HEK293 (cell line): ENCODE data around the gene SPATA12.

Source experiments
- CTCF ChIA-PET: fragments of 350-600 bp; formaldehyde crosslinking; extraction: SDS; loops from one replicate; lab custom pipeline; 2021; ENCODE audit warnings: antibody characterized with exemption; lab: Yijun Ruan, JAX
- POLR2A ChIA-PET: fragments of 300-600 bp; formaldehyde crosslinking; extraction: SDS; loops from one replicate; lab custom pipeline; 2020; ENCODE audit warnings: antibody characterized with exemption, inconsistent platforms; lab: Yijun Ruan, JAX
- H3K27ac ChIP-seq: fragments of 200-500 bp; sonication (Bioruptor generic); 2 replicates; pipeline ENCODE4 v1.5.1; 2014; ENCODE audit warnings: low read depth, low read length, control low read depth, inconsistent platforms; ENCODE audit errors: extremely low read depth
- H3K36me3 ChIP-seq, 2 experiments: fragments of 200-500 bp in 1 of 2; sonication (Bioruptor generic) in 1 of 2; 1 replicate in 1 of 2; 2 replicates in 1 of 2; pipeline ENCODE4 v1.5.1; 2014 to 2017; ENCODE audit warnings: inconsistent platforms in 2 of 2, low read length in 2 of 2; ENCODE audit not compliant: control insufficient read depth in 2 of 2, insufficient read depth in 1 of 2
- H3K4me1 ChIP-seq: fragments of 200-500 bp; sonication (Bioruptor generic); 2 replicates; pipeline ENCODE4 v1.5.1; 2014; ENCODE audit warnings: mild to moderate bottlenecking, low read length, inconsistent platforms; ENCODE audit not compliant: control insufficient read depth, insufficient read depth
- H3K4me3 ChIP-seq: 2 replicates; pipeline ENCODE4 v1.5.1; 2011; ENCODE audit warnings: low read depth, mild to moderate bottlenecking, control low read depth, low read length, moderate library complexity
- H3K9me3 ChIP-seq: fragments of 200-500 bp; sonication (Bioruptor generic); 2 replicates; pipeline ENCODE4 v1.5.1; 2014; ENCODE audit warnings: low read depth, low read length, inconsistent platforms; ENCODE audit not compliant: control insufficient read depth, insufficient read depth
- EGR2 ChIP-seq: fragments of 450-650 bp; formaldehyde crosslinking; IDR thresholded peaks from 2 replicates; pipeline ENCODE4 v1.5.1; 2016; ENCODE audit warnings: low read depth, missing biosample characterization, missing genetic modification characterization
- OVOL3 ChIP-seq: fragments of 450-650 bp; formaldehyde crosslinking; IDR thresholded peaks from 2 replicates; pipeline ENCODE4 v1.5.1; 2016; ENCODE audit warnings: missing biosample characterization, missing genetic modification characterization
- SP2 ChIP-seq: fragments of 450-650 bp; formaldehyde crosslinking; IDR thresholded peaks from 2 replicates; pipeline ENCODE4 v1.5.1; 2016; ENCODE audit warnings: missing biosample characterization, missing genetic modification characterization
- TRIM28 ChIP-seq: IDR thresholded peaks from 2 replicates; pipeline ENCODE4 v1.6.1; 2011; ENCODE audit warnings: low read length, control low read depth, borderline replicate concordance
- ZBTB1 ChIP-seq: fragments of 450-650 bp; formaldehyde crosslinking; IDR thresholded peaks from 2 replicates; pipeline ENCODE4 v1.5.1; 2016; ENCODE audit warnings: missing biosample characterization, missing genetic modification characterization
- ZNF157 ChIP-seq: fragments of 450-650 bp; formaldehyde crosslinking; IDR thresholded peaks from 2 replicates; pipeline ENCODE4 v1.5.1; 2016; ENCODE audit warnings: missing biosample characterization, missing genetic modification characterization
- ZNF184 ChIP-seq: fragments of 450-650 bp; IDR thresholded peaks from 2 replicates; pipeline ENCODE4 v1.5.1; 2018; ENCODE audit warnings: missing biosample characterization, mild to moderate bottlenecking, missing genetic modification characterization
- ZNF221 ChIP-seq: fragments of 450-650 bp; formaldehyde crosslinking; IDR thresholded peaks from 2 replicates; pipeline ENCODE4 v1.5.1; 2017; ENCODE audit warnings: missing biosample characterization, missing genetic modification characterization, borderline replicate concordance
- ZNF350 ChIP-seq: fragments of 450-650 bp; formaldehyde crosslinking; IDR thresholded peaks from 2 replicates; pipeline ENCODE4 v1.5.0; 2017; ENCODE audit warnings: missing biosample characterization, mild to moderate bottlenecking, missing genetic modification characterization
- ZNF585B ChIP-seq: fragments of 450-650 bp; formaldehyde crosslinking; IDR thresholded peaks from 2 replicates; pipeline ENCODE4 v1.5.1; 2016; ENCODE audit warnings: missing biosample characterization, missing genetic modification characterization
- ZNF600 ChIP-seq: fragments of 450-650 bp; formaldehyde crosslinking; IDR thresholded peaks from 2 replicates; pipeline ENCODE4 v1.5.1; 2016; ENCODE audit warnings: missing biosample characterization, missing genetic modification characterization
- ZNF621 ChIP-seq: fragments of 450-650 bp; formaldehyde crosslinking; IDR thresholded peaks from 2 replicates; pipeline ENCODE4 v1.5.1; 2017; ENCODE audit warnings: missing biosample characterization, missing genetic modification characterization
- ZNF658 ChIP-seq: fragments of 450-650 bp; formaldehyde crosslinking; IDR thresholded peaks from 2 replicates; pipeline ENCODE4; 2016; ENCODE audit warnings: missing biosample characterization, missing genetic modification characterization
- ZNF837 ChIP-seq: fragments of 450-650 bp; formaldehyde crosslinking; IDR thresholded peaks from 2 replicates; pipeline ENCODE4 v1.5.1; 2016; ENCODE audit warnings: missing biosample characterization, missing genetic modification characterization
- ZNF843 ChIP-seq: fragments of 450-650 bp; formaldehyde crosslinking; IDR thresholded peaks from 2 replicates; pipeline ENCODE4 v1.5.1; 2016; ENCODE audit warnings: missing biosample characterization, missing genetic modification characterization
- ZSCAN30 ChIP-seq: fragments of 450-650 bp; IDR thresholded peaks from 2 replicates; pipeline ENCODE4 v1.5.1; 2018; ENCODE audit warnings: missing biosample characterization, mild to moderate bottlenecking, missing genetic modification characterization, moderate library complexity
- TF ChIP-seq, protein P1 (sequence below): fragments of 450-650 bp; formaldehyde crosslinking; IDR thresholded peaks from 2 replicates; pipeline ENCODE4 v1.5.1; 2016; ENCODE audit warnings: missing biosample characterization, missing genetic modification characterization
- TF ChIP-seq, protein P2 (sequence below): fragments of 450-650 bp; formaldehyde crosslinking; IDR thresholded peaks from 2 replicates; pipeline ENCODE4 v1.5.1; 2016; ENCODE audit warnings: missing biosample characterization, missing genetic modification characterization
- TF ChIP-seq, protein P3 (sequence below): fragments of 450-650 bp; formaldehyde crosslinking; IDR thresholded peaks from 2 replicates; pipeline ENCODE4 v1.5.1; 2016; ENCODE audit warnings: missing biosample characterization, missing genetic modification characterization
- TF ChIP-seq, protein P4 (sequence below): fragments of 450-650 bp; formaldehyde crosslinking; IDR thresholded peaks from 2 replicates; pipeline ENCODE4 v1.5.1; 2016; ENCODE audit warnings: missing biosample characterization, missing genetic modification characterization
- TF ChIP-seq, protein P5 (sequence below): fragments of 450-650 bp; formaldehyde crosslinking; IDR thresholded peaks from 2 replicates; pipeline ENCODE4 v1.5.1; 2016; ENCODE audit warnings: missing biosample characterization, missing genetic modification characterization

Gene SPATA12

DNA sequence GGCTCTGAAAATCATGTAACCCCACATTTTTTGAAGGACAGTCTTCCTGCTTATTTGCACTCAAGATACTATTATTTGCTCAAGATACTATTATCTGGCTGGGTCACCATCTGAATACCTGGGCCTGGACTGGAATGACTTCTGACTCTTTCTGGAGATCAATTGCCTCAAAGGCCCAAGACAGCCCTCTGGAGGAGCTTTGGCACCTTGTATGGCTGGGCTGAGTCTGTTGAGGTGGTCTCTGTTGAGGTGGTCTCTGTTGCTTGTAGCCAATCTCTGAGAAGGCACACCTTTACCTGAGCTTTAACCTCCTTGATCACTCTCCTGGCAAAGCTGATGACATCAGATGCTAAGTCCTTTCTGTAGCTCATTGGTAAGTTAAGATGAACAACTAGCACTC, 33.0 kb downstream of the SPATA12 start:
- no peaks in the 10 kb centered on the region for H3K4me1 ChIP-seq
- TF ChIP-seq, protein P1, sequence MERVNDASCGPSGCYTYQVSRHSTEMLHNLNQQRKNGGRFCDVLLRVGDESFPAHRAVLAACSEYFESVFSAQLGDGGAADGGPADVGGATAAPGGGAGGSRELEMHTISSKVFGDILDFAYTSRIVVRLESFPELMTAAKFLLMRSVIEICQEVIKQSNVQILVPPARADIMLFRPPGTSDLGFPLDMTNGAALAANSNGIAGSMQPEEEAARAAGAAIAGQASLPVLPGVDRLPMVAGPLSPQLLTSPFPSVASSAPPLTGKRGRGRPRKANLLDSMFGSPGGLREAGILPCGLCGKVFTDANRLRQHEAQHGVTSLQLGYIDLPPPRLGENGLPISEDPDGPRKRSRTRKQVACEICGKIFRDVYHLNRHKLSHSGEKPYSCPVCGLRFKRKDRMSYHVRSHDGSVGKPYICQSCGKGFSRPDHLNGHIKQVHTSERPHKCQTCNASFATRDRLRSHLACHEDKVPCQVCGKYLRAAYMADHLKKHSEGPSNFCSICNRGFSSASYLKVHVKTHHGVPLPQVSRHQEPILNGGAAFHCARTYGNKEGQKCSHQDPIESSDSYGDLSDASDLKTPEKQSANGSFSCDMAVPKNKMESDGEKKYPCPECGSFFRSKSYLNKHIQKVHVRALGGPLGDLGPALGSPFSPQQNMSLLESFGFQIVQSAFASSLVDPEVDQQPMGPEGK (tag by site-specific recombination): no peak
- TF ChIP-seq ZNF658 (tag by site-specific recombination) (no peak), ZNF184 (tag by site-specific recombination) (no peak), ZNF585B (tag by site-specific recombination) (no peak)
- TF ChIP-seq, protein P2, sequence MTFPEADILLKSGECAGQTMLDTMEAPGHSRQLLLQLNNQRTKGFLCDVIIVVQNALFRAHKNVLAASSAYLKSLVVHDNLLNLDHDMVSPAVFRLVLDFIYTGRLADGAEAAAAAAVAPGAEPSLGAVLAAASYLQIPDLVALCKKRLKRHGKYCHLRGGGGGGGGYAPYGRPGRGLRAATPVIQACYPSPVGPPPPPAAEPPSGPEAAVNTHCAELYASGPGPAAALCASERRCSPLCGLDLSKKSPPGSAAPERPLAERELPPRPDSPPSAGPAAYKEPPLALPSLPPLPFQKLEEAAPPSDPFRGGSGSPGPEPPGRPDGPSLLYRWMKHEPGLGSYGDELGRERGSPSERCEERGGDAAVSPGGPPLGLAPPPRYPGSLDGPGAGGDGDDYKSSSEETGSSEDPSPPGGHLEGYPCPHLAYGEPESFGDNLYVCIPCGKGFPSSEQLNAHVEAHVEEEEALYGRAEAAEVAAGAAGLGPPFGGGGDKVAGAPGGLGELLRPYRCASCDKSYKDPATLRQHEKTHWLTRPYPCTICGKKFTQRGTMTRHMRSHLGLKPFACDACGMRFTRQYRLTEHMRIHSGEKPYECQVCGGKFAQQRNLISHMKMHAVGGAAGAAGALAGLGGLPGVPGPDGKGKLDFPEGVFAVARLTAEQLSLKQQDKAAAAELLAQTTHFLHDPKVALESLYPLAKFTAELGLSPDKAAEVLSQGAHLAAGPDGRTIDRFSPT (tag by site-specific recombination): no peak
- TF ChIP-seq, protein P3, sequence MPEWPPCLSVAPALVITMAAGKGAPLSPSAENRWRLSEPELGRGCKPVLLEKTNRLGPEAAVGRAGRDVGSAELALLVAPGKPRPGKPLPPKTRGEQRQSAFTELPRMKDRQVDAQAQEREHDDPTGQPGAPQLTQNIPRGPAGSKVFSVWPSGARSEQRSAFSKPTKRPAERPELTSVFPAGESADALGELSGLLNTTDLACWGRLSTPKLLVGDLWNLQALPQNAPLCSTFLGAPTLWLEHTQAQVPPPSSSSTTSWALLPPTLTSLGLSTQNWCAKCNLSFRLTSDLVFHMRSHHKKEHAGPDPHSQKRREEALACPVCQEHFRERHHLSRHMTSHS (tag by site-specific recombination): no peak
- CTCF ChIA-PET: interaction anchor here (0.6 to 0.7 kb wide), 2 partner anchors 33 to 412 kb away, joined by 3 to 5 read pairs; partner anchors contain the start of gene SPATA12
- no peak overlapping the region for H3K27ac ChIP-seq
- H3K36me3 ChIP-seq: peaks cover 0 to 23% of the 10 kb centered on the region in 2 experiments; a peak in 1 of 3 replicates
- POLR2A ChIA-PET: no interaction called here
- no peak overlapping the region for H3K4me3 ChIP-seq
- no peaks in the 10 kb centered on the region for H3K9me3 ChIP-seq

DNA sequence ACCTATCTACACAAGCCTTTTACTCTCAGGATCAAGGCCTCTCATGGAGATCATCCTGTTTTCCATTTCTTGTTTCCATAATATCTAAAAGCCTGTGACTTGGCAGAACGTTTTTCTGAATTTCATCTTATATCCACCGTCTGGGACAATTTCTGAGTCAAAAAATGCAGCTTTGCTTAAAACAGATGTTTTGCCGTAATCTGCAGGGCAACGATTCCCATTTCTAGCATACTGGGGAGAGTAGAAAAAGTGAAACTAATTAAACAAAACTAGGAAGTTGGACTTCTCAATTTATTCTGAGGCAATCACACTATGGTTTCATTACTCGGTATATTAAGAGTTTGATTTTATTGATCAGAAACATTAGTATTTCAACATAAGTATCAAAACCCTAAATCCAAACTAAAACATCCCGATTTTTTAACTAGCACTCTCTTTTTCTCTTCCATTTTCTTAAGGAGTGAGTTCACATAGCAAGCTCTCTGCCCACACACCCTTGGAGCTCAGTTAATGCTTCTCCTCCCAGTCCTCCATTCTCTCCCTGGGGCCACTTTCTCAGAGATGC, 33.6 kb downstream of the SPATA12 start:
- Histone ChIP-seq H3K36me3 (peaks cover 0 to 27% of the 10 kb centered on the region in 2 experiments; a peak in 1 of 3 replicates), H3K4me3 (no peak overlapping the region), H3K27ac (no peak overlapping the region), H3K9me3 (no peaks in the 10 kb centered on the region), H3K4me1 (no peaks in the 10 kb centered on the region)
- ChIA-PET CTCF (interaction anchor here (0.6 to 0.7 kb wide), 2 partner anchors 34 to 413 kb away, joined by 3 to 5 read pairs; partner anchors contain the start of gene SPATA12), POLR2A (no interaction called here)
- TF ChIP-seq ZNF621 (tag by site-specific recombination) (no peak), TRIM28 (no peak), ZSCAN30 (tag by site-specific recombination) (no peak), SP2 (tag by site-specific recombination) (no peak), ZNF157 (tag by site-specific recombination) (no peak), OVOL3 (tag by site-specific recombination) (no peak), EGR2 (tag by site-specific recombination) (no peak), ZNF600 (tag by site-specific recombination) (no peak), ZNF221 (no peak), ZNF350 (tag by site-specific recombination) (no peak), ZNF837 (tag by site-specific recombination) (no peak), ZBTB1 (no peak), ZNF843 (tag by site-specific recombination) (no peak)
- TF ChIP-seq, protein P4, sequence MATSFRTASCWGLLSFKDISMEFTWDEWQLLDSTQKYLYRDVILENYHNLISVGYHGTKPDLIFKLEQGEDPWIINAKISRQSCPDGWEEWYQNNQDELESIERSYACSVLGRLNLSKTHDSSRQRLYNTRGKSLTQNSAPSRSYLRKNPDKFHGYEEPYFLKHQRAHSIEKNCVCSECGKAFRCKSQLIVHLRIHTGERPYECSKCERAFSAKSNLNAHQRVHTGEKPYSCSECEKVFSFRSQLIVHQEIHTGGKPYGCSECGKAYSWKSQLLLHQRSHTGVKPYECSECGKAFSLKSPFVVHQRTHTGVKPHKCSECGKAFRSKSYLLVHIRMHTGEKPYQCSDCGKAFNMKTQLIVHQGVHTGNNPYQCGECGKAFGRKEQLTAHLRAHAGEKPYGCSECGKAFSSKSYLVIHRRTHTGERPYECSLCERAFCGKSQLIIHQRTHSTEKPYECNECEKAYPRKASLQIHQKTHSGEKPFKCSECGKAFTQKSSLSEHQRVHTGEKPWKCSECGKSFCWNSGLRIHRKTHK (tag by site-specific recombination): no peak
- TF ChIP-seq, protein P5, sequence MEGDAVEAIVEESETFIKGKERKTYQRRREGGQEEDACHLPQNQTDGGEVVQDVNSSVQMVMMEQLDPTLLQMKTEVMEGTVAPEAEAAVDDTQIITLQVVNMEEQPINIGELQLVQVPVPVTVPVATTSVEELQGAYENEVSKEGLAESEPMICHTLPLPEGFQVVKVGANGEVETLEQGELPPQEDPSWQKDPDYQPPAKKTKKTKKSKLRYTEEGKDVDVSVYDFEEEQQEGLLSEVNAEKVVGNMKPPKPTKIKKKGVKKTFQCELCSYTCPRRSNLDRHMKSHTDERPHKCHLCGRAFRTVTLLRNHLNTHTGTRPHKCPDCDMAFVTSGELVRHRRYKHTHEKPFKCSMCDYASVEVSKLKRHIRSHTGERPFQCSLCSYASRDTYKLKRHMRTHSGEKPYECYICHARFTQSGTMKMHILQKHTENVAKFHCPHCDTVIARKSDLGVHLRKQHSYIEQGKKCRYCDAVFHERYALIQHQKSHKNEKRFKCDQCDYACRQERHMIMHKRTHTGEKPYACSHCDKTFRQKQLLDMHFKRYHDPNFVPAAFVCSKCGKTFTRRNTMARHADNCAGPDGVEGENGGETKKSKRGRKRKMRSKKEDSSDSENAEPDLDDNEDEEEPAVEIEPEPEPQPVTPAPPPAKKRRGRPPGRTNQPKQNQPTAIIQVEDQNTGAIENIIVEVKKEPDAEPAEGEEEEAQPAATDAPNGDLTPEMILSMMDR (tag by site-specific recombination): no peak
- TF ChIP-seq, protein P3 (tag by site-specific recombination): no peak
